Stimulated activated naive CD8-positive, alpha-beta T cell treated with anti-CD3 and anti-CD28 coated beads, Interleukin-15, Interleukin-2, amounts not matched to agents 100 U/mL and 50 U/mL, for 24 hours (primary cell): Measurements from ENCODE around the gene DNAH17.

Experiments
- ATAC-seq: fragments of 150-1000 bp; cut with Tn5 transposase; one replicate; pipeline ENCODE4 v1.10.0; 2021
- DNase-seq: peaks from one replicate; pipeline ENCODE4 v3.0.0; 2021

DNAH17 gene

GRCh38 chr17:78411241-78411857, 165.8 kb downstream of the DNAH17 start:
- DNase-seq (no peak), ATAC-seq (no peak)

- ATAC-seq (no peak), DNase-seq (no peak)
These were observed 167.8 kb downstream of the DNAH17 start for GRCh38 chr17:78409191-78409928.

- no peak for DNase-seq
- no peak for ATAC-seq
These were observed 168.6 kb downstream of the DNAH17 start for GRCh38 chr17:78408476-78409050.

GRCh38 chr17:78407387-78408000, 169.7 kb downstream of the DNAH17 start:
- no peak for ATAC-seq
- DNase-seq, result no peak

- ATAC-seq (no peak), DNase-seq (no peak)
These were observed 170.3 kb downstream of the DNAH17 start for GRCh38 chr17:78406920-78407319.

- ATAC-seq (no peak), DNase-seq (no peak)
These were observed 170.8 kb downstream of the DNAH17 start for GRCh38 chr17:78406396-78406795.

GRCh38 chr17:78403822-78404221, 173.4 kb downstream of the DNAH17 start:
- ATAC-seq (no peak), DNase-seq (no peak)

- ATAC-seq, result no peak
- DNase-seq, result no peak
These were observed 175.3 kb downstream of the DNAH17 start for GRCh38 chr17:78401891-78402290.

GRCh38 chr17:78401246-78401645, 175.9 kb downstream of the DNAH17 start:
- ATAC-seq, result no peak
- no peak for DNase-seq

- no peak for DNase-seq
- ATAC-seq, result peak; percentile 19
These were observed 176.5 kb downstream of the DNAH17 start for GRCh38 chr17:78400581-78401240.

GRCh38 chr17:78399693-78400144, 177.5 kb downstream of the DNAH17 start:
- no peak for DNase-seq
- no peak for ATAC-seq

- ATAC-seq (no peak), DNase-seq (no peak)
These were observed 178.0 kb downstream of the DNAH17 start for GRCh38 chr17:78399028-78399692.

- ATAC-seq (no peak), DNase-seq (no peak)
These were observed 178.8 kb downstream of the DNAH17 start for GRCh38 chr17:78398390-78398789.

- ATAC-seq (no peak), DNase-seq (no peak)
These were observed 179.5 kb downstream of the DNAH17 start for GRCh38 chr17:78397681-78398101.

- no peak for ATAC-seq
- no peak for DNase-seq
These were observed 180.5 kb downstream of the DNAH17 start for GRCh38 chr17:78396441-78397337.

- DNase-seq, result no peak
- no peak for ATAC-seq
These were observed 182.0 kb downstream of the DNAH17 start for GRCh38 chr17:78395155-78395554.

GRCh38 chr17:78394209-78394608, 183.0 kb downstream of the DNAH17 start:
- DNase-seq (no peak), ATAC-seq (no peak)

GRCh38 chr17:78393575-78393974, 183.6 kb downstream of the DNAH17 start:
- ATAC-seq (no peak), DNase-seq (no peak)

- ATAC-seq (no peak), DNase-seq (no peak)
These were observed 184.9 kb downstream of the DNAH17 start for GRCh38 chr17:78392295-78392694.

GRCh38 chr17:78391843-78392242, 185.4 kb downstream of the DNAH17 start:
- ATAC-seq, result no peak
- DNase-seq, result no peak

- ATAC-seq (no peak), DNase-seq (no peak)
These were observed 186.2 kb downstream of the DNAH17 start for GRCh38 chr17:78391051-78391431.
